ACHN (cell line): ENCODE measurements around the gene SLC6A11.

Experiments used
- DNase-seq: peaks from one replicate; pipeline ENCODE4 v3.0.0-alpha.2; 2015
- in situ Hi-C: cut with HindIII; loops from 2 replicates; pipeline ENCODE4 v1.10.0; 2017; ENCODE audit warnings: low sequenced_read_pairs, low pct_ligation_motif_present, low pct_unique_long_range_greater_than_20kb

The SLC6A11 gene

GRCh38 chr3:10917176-10917575 lies 101.1 kb downstream of the SLC6A11 start:
- peak; percentile 32 for DNase-seq
- in situ Hi-C loops = no loop called here

- DNase-seq = no peak
- in situ Hi-C loops = no loop called here
Observed at GRCh38 chr3:10918011-10918410, 102.0 kb downstream of the SLC6A11 start.

GRCh38 chr3:10919636-10920035 lies 103.6 kb downstream of the SLC6A11 start:
- DNase-seq = no peak
- in situ Hi-C loops = no loop called here

GRCh38 chr3:10925436-10926255 lies 109.6 kb downstream of the SLC6A11 start:
- no peak for DNase-seq
- in situ Hi-C loops = no loop called here

- DNase-seq = no peak
- in situ Hi-C loops = no loop called here
Observed at GRCh38 chr3:10926256-10926810, 110.3 kb downstream of the SLC6A11 start.

GRCh38 chr3:10926811-10927521 lies 110.9 kb downstream of the SLC6A11 start:
- in situ Hi-C loops = no loop called here
- no peak for DNase-seq

GRCh38 chr3:10927551-10927950 lies 111.5 kb downstream of the SLC6A11 start:
- no peak for DNase-seq
- in situ Hi-C loops = no loop called here

- no peak for DNase-seq
- in situ Hi-C loops = no loop called here
Observed at GRCh38 chr3:10928407-10928960, 112.5 kb downstream of the SLC6A11 start.

- DNase-seq = no peak
- in situ Hi-C loops = no loop called here
Observed at GRCh38 chr3:10928961-10929471, 113.0 kb downstream of the SLC6A11 start.

- in situ Hi-C loops = no loop called here
- no peak for DNase-seq
Observed at GRCh38 chr3:10929978-10930665, 114.1 kb downstream of the SLC6A11 start.

- in situ Hi-C loops = no loop called here
- no peak for DNase-seq
Observed at GRCh38 chr3:10930666-10931040, 114.6 kb downstream of the SLC6A11 start.

GRCh38 chr3:10932596-10932995 lies 116.6 kb downstream of the SLC6A11 start:
- in situ Hi-C loops = no loop called here

GRCh38 chr3:10933021-10933420 lies 117.0 kb downstream of the SLC6A11 start:
- in situ Hi-C loops = no loop called here
- DNase-seq = no peak

More at GRCh38 chr3:10932596-10932995, 116.6 kb downstream of the SLC6A11 start:
- no peak for DNase-seq

GRCh38 chr3:10933470-10933804 lies 117.4 kb downstream of the SLC6A11 start:
- in situ Hi-C loops = no loop called here

GRCh38 chr3:10933805-10934481 lies 117.9 kb downstream of the SLC6A11 start:
- DNase-seq = no peak

More at GRCh38 chr3:10933470-10933804, 117.4 kb downstream of the SLC6A11 start:
- no peak for DNase-seq

GRCh38 chr3:10935028-10935427 lies 119.0 kb downstream of the SLC6A11 start:
- in situ Hi-C loops = no loop called here

More at GRCh38 chr3:10933805-10934481, 117.9 kb downstream of the SLC6A11 start:
- in situ Hi-C loops = no loop called here

GRCh38 chr3:10935846-10936631 lies 120.0 kb downstream of the SLC6A11 start:
- in situ Hi-C loops = no loop called here

More at GRCh38 chr3:10935028-10935427, 119.0 kb downstream of the SLC6A11 start:
- DNase-seq = no peak

More at GRCh38 chr3:10935846-10936631, 120.0 kb downstream of the SLC6A11 start:
- DNase-seq = no peak
